Activated CD4-positive, alpha-beta T cell treated with anti-CD3 and anti-CD28 coated beads, Interleukin-2, amount 50 U/mL, for 4 hours (primary cell): ENCODE results near the gene TMEM220.
"Not testable (repeated sequence)": the region's sequence is repeated elsewhere in the genome, so short reads cannot be mapped to it uniquely, and the experiment has no call there.

Experiments used
- DNase-seq, 2 experiments: peaks; one replicate each; pipeline ENCODE4 v3.0.0-alpha.2; 2020

TMEM220 gene

GRCh38 chr17:10727192-10727591 lies 2.6 kb downstream of the TMEM220 start:
- DNase-seq = no peak

GRCh38 chr17:10726196-10726595 lies 3.6 kb downstream of the TMEM220 start:
- DNase-seq = no peak

GRCh38 chr17:10725262-10725661 lies 4.6 kb downstream of the TMEM220 start:
- no peak for DNase-seq

GRCh38 chr17:10724546-10725195 lies 5.2 kb downstream of the TMEM220 start:
- no peak for DNase-seq

DNA sequence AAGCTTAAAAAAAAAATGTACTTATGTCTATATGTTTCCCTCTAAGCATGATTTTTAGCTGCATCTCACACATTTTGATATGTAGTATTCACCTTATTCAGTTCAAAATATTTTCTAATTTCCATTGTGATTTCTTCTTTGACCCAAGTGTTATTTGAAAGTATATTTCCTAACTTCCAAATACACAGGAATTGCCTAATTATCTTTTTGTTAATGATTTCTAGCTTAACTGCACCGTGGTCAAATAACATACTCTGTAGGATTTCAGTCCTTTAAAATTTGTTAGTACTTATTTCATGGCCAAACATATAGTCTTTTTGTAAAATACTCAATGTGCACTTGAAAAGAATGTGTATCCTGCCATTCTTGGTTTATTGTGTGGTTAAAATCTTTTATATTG lies 11.3 kb downstream of the TMEM220 start:
- DNase-seq = no peak

DNA sequence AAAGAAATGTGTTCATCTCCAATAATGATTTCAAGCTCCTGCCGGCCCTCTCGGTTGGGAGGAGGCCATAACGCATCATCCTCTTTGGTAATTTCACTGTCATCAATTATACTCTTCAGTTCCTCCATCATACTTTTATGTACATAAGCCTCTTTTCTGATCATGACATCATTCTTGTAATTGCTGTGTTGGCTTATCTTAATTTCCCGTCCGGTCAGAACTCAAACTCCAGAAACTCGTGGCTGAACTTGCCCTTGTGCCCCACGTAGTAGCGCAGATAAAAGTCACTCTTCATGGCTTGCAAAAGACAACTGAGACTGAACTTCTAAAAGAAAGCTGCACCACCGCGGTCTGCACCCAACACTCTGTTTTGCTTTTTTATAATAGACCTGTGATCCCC lies 13.6 kb downstream of the TMEM220 start:
- DNase-seq = no peak

DNA sequence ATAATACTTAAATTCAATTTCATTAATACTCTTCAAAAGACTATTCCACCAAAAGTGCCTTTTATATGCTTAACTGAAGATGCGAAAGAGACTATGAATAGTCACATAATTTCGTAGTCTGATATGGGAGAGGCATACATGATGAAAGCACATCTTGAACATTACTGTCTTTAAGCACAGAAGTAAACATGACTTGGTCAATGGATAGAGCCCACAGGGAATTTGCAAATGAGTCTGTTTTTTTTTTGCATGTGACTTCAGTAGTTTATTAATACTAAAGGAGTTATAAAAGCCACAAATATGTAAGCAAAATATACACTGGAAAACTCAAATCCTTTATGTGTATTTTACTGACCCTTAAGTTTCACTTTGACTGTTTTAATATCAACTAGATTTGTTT lies 16.5 kb downstream of the TMEM220 start:
- DNase-seq = no peak

DNA sequence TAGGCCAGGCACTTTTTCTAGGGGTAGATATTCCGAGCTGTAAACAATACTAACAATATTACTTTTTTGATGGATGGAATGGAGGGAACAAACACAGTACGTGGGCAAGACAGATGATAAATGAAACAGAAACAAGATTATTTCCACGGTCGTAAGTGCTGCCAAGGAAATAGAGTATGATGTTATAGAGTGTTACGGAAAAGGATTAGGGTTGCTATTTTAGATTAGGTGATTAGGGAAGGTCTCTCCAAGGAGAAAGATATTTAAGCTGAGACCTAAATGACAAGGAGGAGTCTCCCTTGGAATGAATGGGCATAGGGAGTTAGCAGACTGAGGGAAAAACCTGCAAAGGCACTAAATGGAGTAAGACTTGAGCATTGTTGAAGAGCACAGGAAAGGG lies 24.1 kb downstream of the TMEM220 start:
- DNase-seq = no peak

DNA sequence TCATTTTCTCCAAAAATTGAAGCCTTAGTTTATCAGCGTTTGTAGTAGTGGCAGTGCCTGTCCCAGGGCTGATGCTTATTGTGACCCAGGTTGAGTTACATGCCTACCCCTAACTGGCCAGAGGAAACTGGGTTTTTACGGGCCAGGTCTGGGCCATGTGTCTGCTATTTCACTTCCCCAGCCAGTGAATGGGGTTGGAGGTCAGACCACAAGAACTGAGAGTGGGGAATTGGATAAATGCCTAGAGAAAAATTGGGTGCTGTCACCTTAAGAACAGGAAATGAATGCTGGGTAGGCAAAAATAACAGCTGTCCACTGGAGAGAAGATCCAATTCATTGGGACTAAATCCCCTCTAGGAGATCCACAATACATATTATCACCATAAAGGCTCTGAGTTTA lies 27.2 kb downstream of the TMEM220 start:
- no peak for DNase-seq

DNA sequence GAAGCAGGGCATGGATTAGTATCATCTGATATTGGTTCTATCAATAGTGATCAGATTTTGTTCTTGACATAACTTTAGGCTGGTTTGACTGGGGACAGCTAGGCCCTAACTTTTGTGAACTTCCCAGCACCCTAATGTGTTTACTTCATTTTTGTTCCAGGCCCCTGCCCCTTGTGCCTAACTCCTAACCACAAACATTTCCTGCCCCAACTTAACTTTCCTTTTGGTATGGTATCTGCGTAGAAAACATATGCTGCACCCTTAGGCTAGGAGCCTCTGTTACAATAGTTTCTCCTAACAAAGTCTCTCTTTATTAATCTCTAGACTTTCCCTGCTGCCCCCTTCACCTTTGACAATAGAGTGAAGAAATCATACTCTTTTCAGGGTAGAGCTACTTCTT lies 30.0 kb downstream of the TMEM220 start:
- DNase-seq = no peak

DNA sequence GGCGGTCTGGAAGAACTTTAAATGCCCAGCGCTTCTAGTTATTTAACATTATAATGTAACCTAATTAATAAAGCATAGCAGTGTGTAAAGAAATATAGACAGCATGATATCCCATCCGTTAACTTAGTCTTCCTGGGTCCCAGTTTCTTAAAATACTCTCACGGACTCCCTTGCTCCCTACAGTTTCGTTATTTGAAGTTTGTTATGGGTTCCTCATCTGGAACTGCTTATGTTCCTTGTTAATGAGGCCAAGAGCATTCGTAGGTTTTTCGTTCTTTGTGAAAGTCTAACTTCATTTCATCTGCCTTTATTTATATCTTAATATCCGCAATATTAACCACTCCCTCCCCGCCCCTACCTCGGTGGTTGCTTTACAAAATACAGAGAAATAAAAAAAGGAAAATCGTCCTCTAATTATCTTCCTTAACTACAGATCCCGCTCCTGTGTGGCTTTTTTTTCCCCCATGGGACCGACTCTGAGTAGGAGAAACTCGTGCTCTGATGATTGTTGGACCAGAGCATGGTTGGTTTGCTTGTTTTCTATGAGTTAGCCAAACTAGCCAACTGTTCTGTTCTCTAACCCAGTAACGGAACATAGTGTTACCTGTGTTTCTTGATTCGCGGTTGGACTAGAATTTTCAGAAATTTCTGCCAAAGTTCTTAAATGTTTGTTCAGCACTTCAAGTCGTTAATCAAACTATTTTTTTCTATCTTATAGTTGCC lies 31.6 kb downstream of the TMEM220 start:
- no peak for DNase-seq

- peak; percentile 79 to 83 for DNase-seq
Observed at GRCh38 chr17:10697092-10698081, 32.4 kb downstream of the TMEM220 start, which contains the start of the genes ADPRM and SCO1. Gene ADPRM (plus strand): TSS chr17:10697594. CDS start chr17:10704927, 7,333 bp downstream. Gene SCO1 (minus strand): TSS chr17:10697533. CDS start chr17:10697507, 26 bp downstream.

GRCh38 chr17:10695875-10696407 lies 33.9 kb downstream of the TMEM220 start:
- not testable (repeated sequence) for DNase-seq

GRCh38 chr17:10687499-10687898 lies 42.3 kb downstream of the TMEM220 start:
- DNase-seq = no peak

DNA sequence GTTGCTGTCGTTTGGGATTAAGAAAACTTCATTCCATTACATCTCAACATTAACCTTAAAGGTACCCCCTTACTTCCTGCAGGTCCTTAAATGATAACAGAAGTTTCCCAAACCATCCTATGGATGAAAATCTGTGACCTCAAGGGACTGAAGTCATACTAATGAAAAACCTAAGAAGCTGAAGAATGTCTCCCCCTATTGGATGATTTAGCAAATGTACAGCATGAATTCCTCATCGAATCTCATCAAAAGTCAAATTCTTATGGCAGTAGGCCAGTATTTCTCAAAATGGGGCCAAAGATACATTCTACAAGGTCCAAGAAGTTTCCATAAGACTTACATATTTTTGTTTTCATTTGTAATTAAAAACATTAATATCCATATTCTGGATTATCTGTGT lies 46.0 kb downstream of the TMEM220 start:
- DNase-seq = no peak

GRCh38 chr17:10681866-10682446 lies 47.9 kb downstream of the TMEM220 start:
- DNase-seq = no peak

DNA sequence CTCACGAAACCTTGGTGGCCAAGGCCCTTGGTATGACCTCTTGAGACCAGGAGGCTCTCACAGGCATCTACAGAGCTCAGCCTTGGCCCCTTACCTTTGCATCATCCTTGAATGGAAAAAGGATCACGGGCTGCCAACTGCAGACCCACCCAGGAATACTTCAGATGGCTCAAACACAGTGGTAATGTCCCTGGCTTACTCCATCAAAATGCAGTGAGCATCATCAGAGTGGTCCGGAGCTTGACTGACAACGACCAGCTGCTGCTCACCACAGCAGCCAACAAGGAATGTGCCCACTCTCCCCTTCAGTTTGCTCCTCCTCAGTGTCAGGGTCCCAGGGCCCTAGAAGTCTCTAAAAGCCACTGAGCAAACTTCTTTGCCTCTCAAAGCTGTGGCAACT lies 55.1 kb downstream of the TMEM220 start:
- DNase-seq = no peak

GRCh38 chr17:10673312-10673711 lies 56.5 kb downstream of the TMEM220 start:
- DNase-seq = no peak

GRCh38 chr17:10668775-10669174 lies 61.0 kb downstream of the TMEM220 start:
- DNase-seq = no peak

- DNase-seq = no peak
Observed at GRCh38 chr17:10666906-10667305, 62.9 kb downstream of the TMEM220 start.

GRCh38 chr17:10664571-10664970 lies 65.3 kb downstream of the TMEM220 start:
- no peak for DNase-seq
